ENCODE measurements around the gene MAP3K12.

Gene MAP3K12

GRCh38 chr12:53508534-53509170 lies 9.4 kb upstream of the MAP3K12 start:
- no peak overlapping the region for H3K9ac ChIP-seq (ENCODE audit: insufficient read length, low read depth)
- peak; percentile 77 for DNase-seq (ENCODE audit: low read depth, low spot score)
- no peaks in the 10 kb centered on the region for H3K27me3 ChIP-seq (ENCODE audit: insufficient read depth, insufficient read length)
- TF ChIP-seq SUZ12 (IDR thresholded peaks at IDR 0.05; ENCODE audit: extremely low read depth, insufficient read depth, insufficient read length) (no peak), YY1 (IDR thresholded peaks at IDR 0.05; ENCODE audit: insufficient read depth, insufficient read length) (peak; percentile 24)
- H3K9me3 ChIP-seq (ENCODE audit: insufficient read depth, low read length), result no peaks in the 10 kb centered on the region
- H3K4me3 ChIP-seq (ENCODE audit: insufficient read length, low read depth), result no peak overlapping the region
- peaks cover 4% of the 10 kb centered on the region for H3K4me1 ChIP-seq (ENCODE audit: insufficient read depth, insufficient read length)
- peaks cover 73% of the 10 kb centered on the region for H3K36me3 ChIP-seq (ENCODE audit: insufficient read depth, insufficient read length, low read length)

- TF ChIP-seq ZNF274 (IDR thresholded peaks at IDR 0.05; ENCODE audit: low read depth, low read length), result no peak
- no peak for TF ChIP-seq SUZ12 (IDR thresholded peaks at IDR 0.05; ENCODE audit: extremely low read depth, insufficient read depth, insufficient read length)
- TF ChIP-seq YY1 (IDR thresholded peaks at IDR 0.05; ENCODE audit: insufficient read depth, insufficient read length), result no peak
- H3K9me3 ChIP-seq (ENCODE audit: insufficient read depth, low read length), result no peaks in the 10 kb centered on the region
- H3K4me3 ChIP-seq (ENCODE audit: insufficient read length, low read depth), result no peak overlapping the region
- peak overlapping the region; percentile 23 for H3K9ac ChIP-seq (ENCODE audit: insufficient read length, low read depth)
- DNase-seq (ENCODE audit: low read depth, low spot score), result no peak
- peaks cover 4% of the 10 kb centered on the region for H3K4me1 ChIP-seq (ENCODE audit: insufficient read depth, insufficient read length)
- peaks cover 73% of the 10 kb centered on the region for H3K36me3 ChIP-seq (ENCODE audit: insufficient read depth, insufficient read length, low read length)
- no peaks in the 10 kb centered on the region for H3K27me3 ChIP-seq (ENCODE audit: insufficient read depth, insufficient read length)
Observed at GRCh38 chr12:53507603-53507885, 8.3 kb upstream of the MAP3K12 start.

- peaks cover 6% of the 10 kb centered on the region for H3K4me1 ChIP-seq (ENCODE audit: insufficient read depth, insufficient read length)
- H3K9ac ChIP-seq (ENCODE audit: insufficient read length, low read depth), result peak within 1 kb of the TSS; percentile 23
- no peak for DNase-seq (ENCODE audit: low read depth, low spot score)
- TF ChIP-seq SUZ12 (IDR thresholded peaks at IDR 0.05; ENCODE audit: extremely low read depth, insufficient read depth, insufficient read length), result no peak
- no peak for TF ChIP-seq YY1 (IDR thresholded peaks at IDR 0.05; ENCODE audit: insufficient read depth, insufficient read length)
- no peak for TF ChIP-seq ZNF274 (IDR thresholded peaks at IDR 0.05; ENCODE audit: low read depth, low read length)
- H3K9me3 ChIP-seq (ENCODE audit: insufficient read depth, low read length), result no peaks in the 10 kb centered on the region
- H3K27me3 ChIP-seq (ENCODE audit: insufficient read depth, insufficient read length), result no peaks in the 10 kb centered on the region
- H3K4me3 ChIP-seq (ENCODE audit: insufficient read length, low read depth), result no peak within 1 kb of the TSS
- H3K36me3 ChIP-seq (ENCODE audit: insufficient read depth, insufficient read length, low read length), result peaks cover 72% of the 10 kb centered on the region
Observed at GRCh38 chr12:53506881-53507602, 7.8 kb upstream of the MAP3K12 start, which contains the start of gene NPFF. Gene NPFF (minus strand): TSS chr12:53507484. CDS start chr12:53507474, 10 bp downstream.

GRCh38 chr12:53506450-53506785 lies 7.2 kb upstream of the MAP3K12 start:
- no peak for DNase-seq (ENCODE audit: low read depth, low spot score)
- no peak overlapping the region for H3K4me3 ChIP-seq (ENCODE audit: insufficient read length, low read depth)
- peaks cover 10% of the 10 kb centered on the region for H3K4me1 ChIP-seq (ENCODE audit: insufficient read depth, insufficient read length)
- H3K9me3 ChIP-seq (ENCODE audit: insufficient read depth, low read length), result peaks cover 4% of the 10 kb centered on the region; the same call in 1 of the 2 replicates
- H3K9ac ChIP-seq (ENCODE audit: insufficient read length, low read depth), result no peak overlapping the region
- no peaks in the 10 kb centered on the region for H3K27me3 ChIP-seq (ENCODE audit: insufficient read depth, insufficient read length)
- TF ChIP-seq SUZ12 (IDR thresholded peaks at IDR 0.05; ENCODE audit: extremely low read depth, insufficient read depth, insufficient read length) (no peak), ZNF274 (IDR thresholded peaks at IDR 0.05; ENCODE audit: low read depth, low read length) (no peak)
- H3K36me3 ChIP-seq (ENCODE audit: insufficient read depth, insufficient read length, low read length), result peaks cover 68% of the 10 kb centered on the region

- H3K9me3 ChIP-seq (ENCODE audit: insufficient read depth, low read length), result peaks cover 4% of the 10 kb centered on the region; the same call in 1 of the 2 replicates
- H3K9ac ChIP-seq (ENCODE audit: insufficient read length, low read depth), result peak overlapping the region; percentile 16
- no peaks in the 10 kb centered on the region for H3K27me3 ChIP-seq (ENCODE audit: insufficient read depth, insufficient read length)
- no peak overlapping the region for H3K4me3 ChIP-seq (ENCODE audit: insufficient read length, low read depth)
- DNase-seq (ENCODE audit: low read depth, low spot score), result no peak
- peaks cover 10% of the 10 kb centered on the region for H3K4me1 ChIP-seq (ENCODE audit: insufficient read depth, insufficient read length)
- H3K36me3 ChIP-seq (ENCODE audit: insufficient read depth, insufficient read length, low read length), result peaks cover 65% of the 10 kb centered on the region
- TF ChIP-seq YY1 (IDR thresholded peaks at IDR 0.05; ENCODE audit: insufficient read depth, insufficient read length) (no peak), ZNF274 (IDR thresholded peaks at IDR 0.05; ENCODE audit: low read depth, low read length) (no peak), SUZ12 (IDR thresholded peaks at IDR 0.05; ENCODE audit: extremely low read depth, insufficient read depth, insufficient read length) (no peak)
Observed at GRCh38 chr12:53505555-53506449, 6.5 kb upstream of the MAP3K12 start.

GRCh38 chr12:53505086-53505485 lies 5.8 kb upstream of the MAP3K12 start:
- TF ChIP-seq ZNF274 (IDR thresholded peaks at IDR 0.05; ENCODE audit: low read depth, low read length) (no peak), YY1 (IDR thresholded peaks at IDR 0.05; ENCODE audit: insufficient read depth, insufficient read length) (no peak), SUZ12 (IDR thresholded peaks at IDR 0.05; ENCODE audit: extremely low read depth, insufficient read depth, insufficient read length) (no peak)
- H3K36me3 ChIP-seq (ENCODE audit: insufficient read depth, insufficient read length, low read length), result peaks cover 59% of the 10 kb centered on the region
- peak overlapping the region; percentile 16 for H3K9ac ChIP-seq (ENCODE audit: insufficient read length, low read depth)
- no peak for DNase-seq (ENCODE audit: low read depth, low spot score)
- no peaks in the 10 kb centered on the region for H3K27me3 ChIP-seq (ENCODE audit: insufficient read depth, insufficient read length)
- no peak overlapping the region for H3K4me3 ChIP-seq (ENCODE audit: insufficient read length, low read depth)
- peaks cover 4% of the 10 kb centered on the region; the same call in 1 of the 2 replicates for H3K9me3 ChIP-seq (ENCODE audit: insufficient read depth, low read length)
- H3K4me1 ChIP-seq (ENCODE audit: insufficient read depth, insufficient read length), result peaks cover 10% of the 10 kb centered on the region
